GM21526 (cell line): ENCODE measurements around the gene AP3S2.
"Not testable (repeated sequence)": the region's sequence is repeated elsewhere in the genome, so short reads cannot be mapped to it uniquely, and the experiment has no call there.

Source experiments
- ATAC-seq: cut with Tn5 transposase; IDR thresholded peaks from one replicate; pipeline ENCODE4 v1.9.1; 2021; ENCODE audit warnings: moderate library complexity; ENCODE audit not compliant: unreplicated experiment, low FRiP score

The AP3S2 gene

GRCh38 chr15:89783861-89784685 is 109.7 kb downstream of the AP3S2 start:
- no peak for ATAC-seq

- no peak for ATAC-seq
Measured at GRCh38 chr15:89783111-89783860, 110.5 kb downstream of the AP3S2 start.

- ATAC-seq: not testable (repeated sequence)
Measured at GRCh38 chr15:89782619-89782950, 111.2 kb downstream of the AP3S2 start.

- no peak for ATAC-seq
Measured at GRCh38 chr15:89781891-89782618, 111.7 kb downstream of the AP3S2 start.

- no peak for ATAC-seq
Measured at GRCh38 chr15:89781055-89781454, 112.7 kb downstream of the AP3S2 start.

GRCh38 chr15:89780601-89781000 is 113.2 kb downstream of the AP3S2 start:
- ATAC-seq: no peak
